GM21367 (cell line): ENCODE results near the gene DUS1L.

Experiments used
- ATAC-seq: cut with Tn5 transposase; IDR thresholded peaks from one replicate; pipeline ENCODE4 v1.9.1; 2021; ENCODE audit not compliant: unreplicated experiment

The DUS1L gene

DNA sequence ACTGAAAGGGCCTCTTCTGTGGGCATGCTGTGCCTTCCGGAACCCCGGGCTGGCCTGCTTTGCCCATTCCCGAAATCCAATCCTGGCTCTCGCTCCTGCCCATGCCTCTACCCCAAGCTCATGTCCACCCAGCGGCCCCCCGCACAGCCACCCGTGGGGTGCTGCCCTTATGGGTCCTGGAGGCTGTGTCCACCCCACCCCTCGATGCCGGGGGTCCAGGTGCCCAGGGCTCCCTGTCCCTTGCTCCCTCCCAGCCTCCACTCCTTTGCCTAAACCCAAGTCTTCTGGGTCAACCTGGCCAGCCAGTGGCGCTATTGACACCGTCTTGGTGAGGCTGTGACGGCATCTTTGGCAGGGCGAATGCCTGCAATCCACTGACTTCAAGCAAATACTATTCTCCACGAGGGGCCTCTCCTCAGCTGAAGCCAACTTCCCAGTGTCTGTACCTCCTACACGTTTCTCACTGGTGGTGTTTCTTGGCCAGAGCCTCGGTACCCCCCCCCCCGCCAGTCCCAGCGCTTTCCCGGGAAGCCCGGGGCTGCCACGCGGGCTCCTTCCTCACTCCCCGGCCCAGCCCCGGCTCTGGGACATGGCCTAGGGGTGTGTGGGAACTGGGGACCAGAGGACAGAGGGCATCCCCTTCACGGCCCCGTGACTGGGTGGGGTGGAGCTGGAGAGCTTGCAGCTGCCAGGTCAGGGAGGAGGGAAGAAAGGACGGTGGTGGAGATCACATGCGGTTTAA is 12.2 kb upstream of the DUS1L start:
- ATAC-seq, result no peak

DNA sequence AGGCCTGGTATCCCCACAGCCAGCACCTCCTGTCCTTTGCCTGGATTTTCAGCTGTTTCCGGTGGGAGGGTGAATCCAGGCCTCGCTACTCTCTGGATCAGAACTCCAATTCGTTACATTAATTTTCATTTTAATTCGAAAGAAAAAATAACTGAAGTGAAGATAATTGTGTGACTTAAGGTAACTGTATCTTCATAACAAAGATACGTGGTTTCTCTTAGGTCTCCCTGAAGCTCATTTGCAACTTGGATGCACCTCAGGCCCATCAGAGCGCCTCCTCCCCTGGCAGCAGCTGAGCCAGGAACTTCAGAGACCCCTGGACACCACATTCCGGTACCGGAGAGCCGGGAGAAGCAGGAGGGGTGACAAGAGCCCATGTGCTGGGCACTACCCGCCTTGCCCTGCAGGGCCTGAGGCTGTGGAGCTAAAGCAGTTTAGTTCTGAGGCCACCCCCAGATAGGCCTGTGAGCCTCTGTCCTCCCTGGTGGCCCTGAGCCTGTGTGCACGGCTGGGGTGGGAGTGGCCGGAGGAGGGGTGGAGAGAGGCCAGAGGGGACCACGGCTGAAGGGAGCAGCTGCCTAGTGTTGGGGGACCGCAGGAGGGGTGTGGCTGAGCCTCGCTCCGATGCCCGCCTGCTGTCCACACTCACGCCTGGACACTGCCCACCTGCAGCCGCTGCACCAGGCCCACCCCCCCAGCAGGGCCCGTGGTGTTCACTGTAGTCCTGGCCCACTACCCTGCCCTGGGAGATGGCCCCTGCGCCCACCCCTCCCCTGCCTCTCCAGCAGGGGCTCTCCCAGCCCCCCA is 11.4 kb upstream of the DUS1L start:
- no peak for ATAC-seq

DNA sequence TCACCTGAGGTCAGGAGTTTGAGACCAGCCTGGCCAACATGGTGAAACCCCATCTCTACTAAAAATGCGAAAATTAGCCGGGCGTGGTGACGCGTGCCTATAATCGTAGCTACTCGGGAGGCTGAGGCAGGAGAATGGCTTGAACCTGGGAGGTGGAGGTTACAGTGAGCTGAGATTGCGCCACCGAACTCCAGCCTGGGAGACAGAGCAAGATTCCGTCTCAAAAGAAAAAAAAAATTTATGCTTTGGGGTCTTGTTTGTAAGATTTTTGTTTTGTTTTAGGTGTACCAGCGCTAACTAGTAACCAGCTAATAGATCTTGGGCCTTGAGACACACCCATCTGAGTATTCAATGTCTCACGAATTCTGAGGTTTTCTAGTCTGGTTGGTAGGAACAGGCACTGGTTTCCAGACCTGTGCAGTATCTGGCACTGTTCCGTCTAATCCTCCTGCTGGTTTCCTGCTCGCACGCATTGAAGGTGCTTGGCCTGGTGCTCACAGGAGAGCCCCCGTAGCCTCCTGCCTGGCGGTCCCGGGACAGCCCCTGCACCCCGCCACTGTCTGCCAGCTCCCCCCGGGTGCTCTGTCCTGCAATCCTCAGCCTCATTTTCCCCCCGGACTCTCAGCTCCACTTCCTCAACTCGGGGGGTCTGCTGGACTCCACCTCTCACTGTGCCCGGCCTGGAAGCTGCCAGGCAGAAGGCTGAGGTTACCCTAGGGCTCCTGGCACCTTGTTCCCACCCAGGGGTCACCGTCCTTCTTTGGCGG is 10.6 kb upstream of the DUS1L start:
- ATAC-seq, result no peak

GRCh38 chr17:82073446-82073845 is 7.8 kb upstream of the DUS1L start:
- no peak for ATAC-seq

DNA sequence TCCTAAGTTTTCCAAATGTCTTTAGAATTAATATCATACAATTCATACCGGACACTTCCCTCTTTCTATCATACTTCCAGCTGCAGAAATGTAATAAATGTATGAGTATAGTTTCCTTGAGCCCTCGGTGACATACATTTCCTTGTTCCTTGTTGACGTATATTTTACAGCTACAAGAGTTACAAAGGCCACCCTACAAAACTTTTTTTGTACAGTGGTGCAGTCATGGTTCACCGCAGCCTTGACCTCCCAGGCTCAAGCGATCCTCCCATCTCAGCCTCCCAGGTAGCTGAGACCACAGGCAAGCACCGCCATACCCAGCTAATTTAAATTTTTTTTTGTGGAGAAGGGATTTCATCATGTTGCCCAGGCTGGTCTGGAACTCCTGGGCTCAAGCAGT is 7.2 kb upstream of the DUS1L start:
- no peak for ATAC-seq

GRCh38 chr17:82070611-82071010 is 5.0 kb upstream of the DUS1L start:
- no peak for ATAC-seq

DNA sequence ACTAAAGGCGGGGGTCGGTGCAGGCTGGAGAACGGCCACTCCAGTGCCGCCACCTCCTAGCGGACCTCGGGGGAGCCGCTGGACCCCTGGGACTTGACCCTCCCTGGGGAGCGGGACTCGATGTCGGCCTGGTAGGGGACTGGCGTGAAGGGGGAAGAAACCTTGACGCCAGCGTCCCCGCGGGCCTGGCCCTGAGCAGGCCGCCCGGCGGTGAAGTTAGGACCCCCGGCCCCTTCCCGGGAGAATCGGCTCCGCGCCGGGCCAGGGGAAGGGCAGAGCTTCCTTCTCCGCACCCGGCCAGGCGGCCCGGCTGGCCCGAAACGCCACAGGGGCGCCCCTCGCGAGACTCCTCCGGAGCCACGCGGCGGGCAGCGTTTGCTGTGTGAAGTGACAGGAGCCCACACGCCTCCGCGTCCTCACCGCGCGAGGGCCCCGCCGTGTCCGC is 389 bp downstream of the DUS1L start:
- no peak for ATAC-seq

- ATAC-seq, result no peak
Observed at GRCh38 chr17:82064433-82065192, 991 bp downstream of the DUS1L start.

GRCh38 chr17:82063424-82064415 is 1.9 kb downstream of the DUS1L start:
- no peak for ATAC-seq

GRCh38 chr17:82062984-82063368 is 2.6 kb downstream of the DUS1L start:
- ATAC-seq, result no peak

DNA sequence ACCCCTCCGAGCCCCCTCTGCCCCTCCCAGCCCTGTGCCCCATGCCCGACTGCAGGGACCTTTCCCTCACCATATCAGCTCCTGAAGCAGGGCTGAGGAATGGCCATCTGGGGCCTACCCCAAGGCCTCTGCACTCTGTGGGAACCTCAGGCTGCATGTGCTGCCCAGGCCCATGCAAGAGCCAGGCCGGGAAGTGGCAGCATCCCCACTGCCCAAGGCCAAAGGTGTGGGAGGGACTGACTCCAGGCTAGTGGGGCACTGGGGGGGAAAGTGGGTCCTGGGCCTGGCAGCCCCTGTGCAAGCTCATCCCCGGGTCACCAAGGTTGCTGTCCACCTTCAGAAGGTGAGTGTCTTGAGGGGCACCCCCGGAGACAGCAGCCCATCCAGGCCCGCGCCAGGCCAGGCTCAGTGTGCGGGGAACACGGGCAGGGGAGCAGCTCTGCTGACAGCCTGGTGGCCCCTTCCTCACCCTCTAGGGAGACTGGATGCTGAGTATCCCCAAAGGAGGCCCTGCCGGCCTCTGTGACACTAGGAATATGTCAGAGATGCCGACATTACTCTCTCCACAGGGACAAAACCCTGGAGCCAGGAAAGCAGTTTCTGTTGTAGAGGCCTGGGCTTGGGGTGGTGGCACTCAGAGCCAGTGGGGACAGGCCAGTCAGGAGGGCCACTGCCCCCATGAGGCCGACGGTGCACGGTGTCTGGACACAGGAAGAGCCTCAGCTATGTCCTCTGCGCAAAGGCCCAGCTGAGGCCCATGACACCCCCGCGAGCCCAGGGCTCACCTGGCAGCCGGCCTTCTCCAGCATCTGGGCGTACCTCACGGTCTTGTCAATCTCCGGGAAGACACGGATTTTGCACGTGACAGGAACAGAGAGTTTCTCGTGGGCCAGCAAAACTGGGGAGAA is 3.3 kb downstream of the DUS1L start:
- ATAC-seq, result no peak

DNA sequence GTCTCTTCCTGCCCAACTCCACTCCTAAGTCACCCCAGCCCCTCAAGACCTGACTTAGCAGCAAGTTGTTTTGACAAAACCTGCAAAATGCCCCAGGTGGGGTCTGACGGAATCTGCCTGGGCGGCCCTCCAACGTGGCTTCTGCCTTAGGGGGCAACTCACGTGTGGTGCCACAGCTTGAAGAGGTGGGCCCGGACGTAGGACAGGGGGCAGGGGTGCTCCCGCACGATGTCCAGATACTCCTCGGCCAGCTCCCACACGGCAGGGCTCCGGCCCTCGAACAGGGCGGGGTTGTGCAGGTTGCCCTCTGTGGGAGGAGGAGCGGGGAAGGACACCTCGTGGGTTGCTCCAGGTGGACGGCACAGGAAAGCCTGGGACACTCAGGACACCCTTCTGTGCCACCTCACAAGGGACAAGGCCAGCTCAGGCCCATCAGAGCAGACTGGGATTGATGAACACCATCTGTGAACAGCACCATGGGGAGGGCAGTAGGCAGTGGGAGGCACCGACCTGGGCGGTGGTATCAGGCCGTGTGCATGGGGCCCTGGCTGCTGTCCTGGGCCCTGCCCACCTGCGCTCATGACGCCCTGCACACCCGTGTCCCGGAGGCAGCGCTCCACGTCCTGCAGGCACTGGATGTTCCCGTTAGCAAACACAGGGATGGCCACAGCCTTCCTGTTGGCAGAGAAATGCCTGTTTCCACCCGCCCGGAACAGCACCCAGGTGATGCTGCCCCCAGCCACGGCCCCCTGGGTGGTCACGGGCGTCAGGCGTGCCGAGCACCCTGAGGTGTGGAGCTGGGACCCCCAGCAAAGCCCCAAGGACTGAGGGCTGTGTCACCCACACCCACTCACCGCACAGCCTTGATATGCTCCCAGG is 4.3 kb downstream of the DUS1L start:
- no peak for ATAC-seq

GRCh38 chr17:82060614-82061013 is 5.0 kb downstream of the DUS1L start:
- no peak for ATAC-seq

GRCh38 chr17:82060001-82060380 is 5.6 kb downstream of the DUS1L start:
- no peak for ATAC-seq

GRCh38 chr17:82059272-82060000 is 6.2 kb downstream of the DUS1L start:
- ATAC-seq, result no peak

DNA sequence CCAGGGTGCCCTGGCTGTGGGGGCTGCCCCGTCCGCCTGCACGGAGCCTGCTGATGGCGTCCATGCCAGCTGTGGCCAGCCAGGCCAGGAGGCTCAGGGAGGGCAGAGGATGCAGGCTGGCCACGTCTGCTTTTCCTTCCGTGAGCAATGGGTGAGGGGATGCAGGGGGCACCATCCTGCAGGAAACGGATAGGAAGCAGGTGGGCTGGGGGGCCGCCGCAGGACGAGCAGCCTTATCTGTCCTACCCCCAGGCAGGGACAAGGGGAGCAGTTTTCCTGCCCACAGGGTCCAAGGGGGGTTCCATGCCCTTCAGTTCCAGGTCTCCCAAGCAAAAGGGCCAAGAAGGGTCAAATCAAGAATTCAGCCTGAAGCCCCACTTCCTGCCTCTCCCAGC is 6.8 kb downstream of the DUS1L start:
- ATAC-seq, result no peak

GRCh38 chr17:82058230-82058854 is 7.3 kb downstream of the DUS1L start:
- ATAC-seq, result no peak
